ENCODE results near the gene PTCRA.

DNA sequence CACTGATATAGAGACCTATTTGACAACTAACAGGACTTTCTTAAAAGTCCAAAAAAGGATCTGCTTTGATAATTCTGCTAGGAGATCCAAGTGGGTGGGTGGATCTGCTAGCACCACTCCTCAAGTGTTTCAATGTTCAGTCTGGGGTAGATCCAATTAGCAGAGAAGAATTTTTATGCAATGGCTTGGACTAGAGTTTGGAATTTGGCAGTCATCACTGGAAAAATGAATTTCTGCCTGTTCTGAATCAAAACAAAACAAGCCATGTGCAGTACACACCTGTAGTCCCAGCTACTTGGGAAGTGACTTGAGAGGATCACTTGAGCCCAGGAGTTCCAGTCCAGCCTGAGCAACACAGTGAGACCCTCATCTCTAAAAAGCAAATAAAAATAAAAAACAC is 32.1 kb downstream of the PTCRA start:
- TF ChIP-seq, protein P1, sequence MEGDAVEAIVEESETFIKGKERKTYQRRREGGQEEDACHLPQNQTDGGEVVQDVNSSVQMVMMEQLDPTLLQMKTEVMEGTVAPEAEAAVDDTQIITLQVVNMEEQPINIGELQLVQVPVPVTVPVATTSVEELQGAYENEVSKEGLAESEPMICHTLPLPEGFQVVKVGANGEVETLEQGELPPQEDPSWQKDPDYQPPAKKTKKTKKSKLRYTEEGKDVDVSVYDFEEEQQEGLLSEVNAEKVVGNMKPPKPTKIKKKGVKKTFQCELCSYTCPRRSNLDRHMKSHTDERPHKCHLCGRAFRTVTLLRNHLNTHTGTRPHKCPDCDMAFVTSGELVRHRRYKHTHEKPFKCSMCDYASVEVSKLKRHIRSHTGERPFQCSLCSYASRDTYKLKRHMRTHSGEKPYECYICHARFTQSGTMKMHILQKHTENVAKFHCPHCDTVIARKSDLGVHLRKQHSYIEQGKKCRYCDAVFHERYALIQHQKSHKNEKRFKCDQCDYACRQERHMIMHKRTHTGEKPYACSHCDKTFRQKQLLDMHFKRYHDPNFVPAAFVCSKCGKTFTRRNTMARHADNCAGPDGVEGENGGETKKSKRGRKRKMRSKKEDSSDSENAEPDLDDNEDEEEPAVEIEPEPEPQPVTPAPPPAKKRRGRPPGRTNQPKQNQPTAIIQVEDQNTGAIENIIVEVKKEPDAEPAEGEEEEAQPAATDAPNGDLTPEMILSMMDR (conservative IDR thresholded peaks at IDR 0.05; ENCODE audit: low read depth, low read length), result no peak
- TF ChIP-seq RCOR1 (IDR thresholded peaks at IDR 0.05; ENCODE audit: insufficient replicate concordance, low read length) (no peak), SMC3 (IDR thresholded peaks at IDR 0.05; ENCODE audit: low read depth, low read length) (no peak), RAD21 (IDR thresholded peaks at IDR 0.05; ENCODE audit: low read length) (no peak), POLR2A (IDR thresholded peaks at IDR 0.05; ENCODE audit: low read depth, low read length) (no peak), MAZ (IDR thresholded peaks at IDR 0.05; ENCODE audit: borderline replicate concordance, low read depth, low read length) (no peak), RFX5 (IDR thresholded peaks at IDR 0.05; ENCODE audit: low read depth, low read length) (no peak), CEBPB (IDR thresholded peaks at IDR 0.05; ENCODE audit: low read depth, low read length) (no peak), BHLHE40 (IDR thresholded peaks at IDR 0.05; ENCODE audit: low read depth, low read length) (no peak), FOS (IDR thresholded peaks at IDR 0.05; ENCODE audit: low read depth, low read length) (no peak), MAFK (IDR thresholded peaks at IDR 0.05; ENCODE audit: low read depth, low read length) (no peak)
- TF ChIP-seq, protein P2, sequence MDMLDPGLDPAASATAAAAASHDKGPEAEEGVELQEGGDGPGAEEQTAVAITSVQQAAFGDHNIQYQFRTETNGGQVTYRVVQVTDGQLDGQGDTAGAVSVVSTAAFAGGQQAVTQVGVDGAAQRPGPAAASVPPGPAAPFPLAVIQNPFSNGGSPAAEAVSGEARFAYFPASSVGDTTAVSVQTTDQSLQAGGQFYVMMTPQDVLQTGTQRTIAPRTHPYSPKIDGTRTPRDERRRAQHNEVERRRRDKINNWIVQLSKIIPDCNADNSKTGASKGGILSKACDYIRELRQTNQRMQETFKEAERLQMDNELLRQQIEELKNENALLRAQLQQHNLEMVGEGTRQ (IDR thresholded peaks at IDR 0.05; ENCODE audit: low read depth, low read length), result no peak
- TF ChIP-seq, protein P3, sequence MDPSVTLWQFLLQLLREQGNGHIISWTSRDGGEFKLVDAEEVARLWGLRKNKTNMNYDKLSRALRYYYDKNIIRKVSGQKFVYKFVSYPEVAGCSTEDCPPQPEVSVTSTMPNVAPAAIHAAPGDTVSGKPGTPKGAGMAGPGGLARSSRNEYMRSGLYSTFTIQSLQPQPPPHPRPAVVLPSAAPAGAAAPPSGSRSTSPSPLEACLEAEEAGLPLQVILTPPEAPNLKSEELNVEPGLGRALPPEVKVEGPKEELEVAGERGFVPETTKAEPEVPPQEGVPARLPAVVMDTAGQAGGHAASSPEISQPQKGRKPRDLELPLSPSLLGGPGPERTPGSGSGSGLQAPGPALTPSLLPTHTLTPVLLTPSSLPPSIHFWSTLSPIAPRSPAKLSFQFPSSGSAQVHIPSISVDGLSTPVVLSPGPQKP (IDR thresholded peaks at IDR 0.05; ENCODE audit: borderline replicate concordance, low read depth, low read length), result no peak
